Coronary artery (tissue), 2 donors: Measurements from ENCODE around the gene TNS3.
A peak's percentile ranks its signal among the peaks of the same experiment; 100 is the strongest.

Source experiments
- DNase-seq: peaks from one replicate; pipeline ENCODE4 v3.0.0-alpha.2; 2017; ENCODE audit warnings: low spot score
- H3K27ac ChIP-seq, 2 donors: fragments of 200-600 bp; sonication (generic); one replicate each; pipeline ENCODE4 v1.5.1; 2016 to 2019
- H3K4me3 ChIP-seq: fragments of 200-600 bp; sonication (generic); 2 replicates; pipeline ENCODE4 v1.5.1; 2016; ENCODE audit warnings: mild to moderate bottlenecking, moderate library complexity
- CTCF ChIP-seq: fragments of 200-600 bp; sonication (generic); IDR thresholded peaks from one replicate; pipeline ENCODE4 v1.5.1; 2019; ENCODE audit warnings: antibody characterized with exemption

TNS3 gene

GRCh38 chr7:47241112-47242065, 340.5 kb downstream of the TNS3 start:
- no peak for TF ChIP-seq CTCF
- no peak overlapping the region for H3K27ac ChIP-seq
- no peak overlapping the region for H3K4me3 ChIP-seq
- DNase-seq, result no peak

GRCh38 chr7:47239931-47240421, 341.9 kb downstream of the TNS3 start:
- no peak for DNase-seq
- TF ChIP-seq CTCF, result no peak
- no peak overlapping the region for H3K27ac ChIP-seq
- no peak overlapping the region for H3K4me3 ChIP-seq

- DNase-seq, result no peak
- H3K4me3 ChIP-seq, result no peak overlapping the region
- TF ChIP-seq CTCF, result no peak
Observed at GRCh38 chr7:47239034-47239433, 342.9 kb downstream of the TNS3 start.

GRCh38 chr7:47236480-47237129, 345.3 kb downstream of the TNS3 start:
- no peak for TF ChIP-seq CTCF
- Histone ChIP-seq H3K27ac (no peak overlapping the region), H3K4me3 (no peak overlapping the region)
- DNase-seq, result no peak

More at GRCh38 chr7:47239034-47239433, 342.9 kb downstream of the TNS3 start:
- H3K27ac ChIP-seq, result peak overlapping the region in 1 of 2 donors; percentile 51

GRCh38 chr7:47233996-47234395, 347.9 kb downstream of the TNS3 start:
- no peak overlapping the region for H3K27ac ChIP-seq
- no peak for DNase-seq
- TF ChIP-seq CTCF, result no peak
- H3K4me3 ChIP-seq, result no peak overlapping the region

- DNase-seq, result no peak
Observed at GRCh38 chr7:47232751-47233412, 349.0 kb downstream of the TNS3 start.

More at GRCh38 chr7:47232751-47233412, 349.0 kb downstream of the TNS3 start:
- Histone ChIP-seq H3K27ac (no peak overlapping the region), H3K4me3 (no peak overlapping the region)
- no peak for TF ChIP-seq CTCF
